ENCODE results near the gene GNRH2.

- TF ChIP-seq CTCF (IDR thresholded peaks at IDR 0.05; ENCODE audit: low read depth, low read length) = no peak
- TF ChIP-seq EZH2phosphoT487 (IDR thresholded peaks at IDR 0.05; ENCODE audit: low read depth) = no peak
Observed at GRCh38 chr20:3082306-3082951, 39.0 kb downstream of the GNRH2 start.
